ENCODE measurements around the gene GINS2. TPM values are rescaled to one million over a fixed set of nuclear protein-coding genes. Genes with fewer than 3 reads are reported as not detected.

Gene GINS2
- total and polyA plus RNA-seq, 2 of the 4 experiments (the other 2 are of a cell fraction) = 12.0 to 13.4 TPM

DNA sequence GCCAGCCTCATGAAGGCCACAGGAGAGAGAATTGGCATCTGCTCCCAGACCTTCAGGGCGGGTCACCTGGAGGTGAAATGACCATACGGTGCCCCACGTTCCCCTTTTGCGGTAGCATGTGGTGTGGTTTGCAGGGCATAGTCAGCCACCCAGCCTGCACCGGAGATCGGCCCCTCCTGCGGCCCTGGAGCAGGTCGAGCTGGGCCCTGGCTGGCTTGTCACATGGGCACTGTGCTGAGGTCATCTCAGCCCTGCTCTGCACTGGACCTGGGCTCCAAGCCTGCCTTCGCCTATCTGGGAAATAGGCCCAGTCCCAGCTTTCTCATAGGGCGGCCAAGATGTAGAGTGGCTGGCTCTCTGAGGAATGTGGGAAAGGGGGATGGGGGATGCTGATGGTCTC, 59.4 kb downstream of the GINS2 start:
- peaks cover 13% of the 10 kb centered on the region for H3K9me3 ChIP-seq (ENCODE audit: control insufficient read depth, insufficient read depth, low read length)
- POLR2A ChIA-PET (ENCODE audit: unreplicated experiment) = no interaction called here
- no peaks in the 10 kb centered on the region for H3K9me1 ChIP-seq (ENCODE audit: insufficient read depth, low read length)
- H4K8ac ChIP-seq (ENCODE audit: low read depth in 2 of 2, low read length in 2 of 2) = no peak overlapping the region
- H4K5ac ChIP-seq (ENCODE audit: low read depth, low read length) = no peak overlapping the region
- H3K14ac ChIP-seq (replicated peaks; ENCODE audit: low read depth, low read length) = no peak overlapping the region
- no peak overlapping the region for H3K23ac ChIP-seq (ENCODE audit: low read depth, low read length)
- H2BK20ac ChIP-seq (ENCODE audit: low read depth, low read length) = no peak overlapping the region
- no peak overlapping the region for H2BK120ac ChIP-seq (ENCODE audit: low read depth, low read length)
- H3K27me3 ChIP-seq (ENCODE audit: control insufficient read depth, insufficient read depth, low read length) = no peaks in the 10 kb centered on the region
- H3K4ac ChIP-seq (ENCODE audit: low read depth, low read length) = no peak overlapping the region
- H3K18ac ChIP-seq (ENCODE audit: low read depth, low read length) = no peak overlapping the region
- intact Hi-C loops (cut with micrococcal nuclease) = no loop called here
- in situ Hi-C loops (cut with MboI; ENCODE audit: low sequenced_read_pairs) = no loop called here
- H2BK15ac ChIP-seq (ENCODE audit: low read depth, low read length) = no peak overlapping the region
- H2AK5ac ChIP-seq (ENCODE audit: low read depth, low read length) = no peak overlapping the region
- no peak overlapping the region for H3K4me2 ChIP-seq (ENCODE audit: low read depth, low read length)
- dilution Hi-C loops (cut with HindIII; ENCODE audit: low sequenced_read_pairs, unreplicated experiment) = no loop called here
- no peaks in the 10 kb centered on the region for H3K4me1 ChIP-seq (ENCODE audit: control insufficient read depth, insufficient read depth, low read length)
- CTCF ChIA-PET = no interaction called here
- H2AK9ac ChIP-seq (replicated peaks; ENCODE audit: low read depth, low read length, poor library complexity) = no peak overlapping the region
- no TSS peak for BruUV-seq (replicated peaks)
- TF ChIP-seq MAZ (IDR thresholded peaks at IDR 0.05; ENCODE audit: borderline replicate concordance, low read depth, low read length) (no peak), POLR2A (IDR thresholded peaks at IDR 0.05; ENCODE audit: low read depth, low read length) (no peak), RFX5 (IDR thresholded peaks at IDR 0.05; ENCODE audit: low read depth, low read length) (no peak), RCOR1 (IDR thresholded peaks at IDR 0.05; ENCODE audit: insufficient replicate concordance, low read length) (no peak), FOS (IDR thresholded peaks at IDR 0.05; ENCODE audit: low read depth, low read length) (no peak), BHLHE40 (IDR thresholded peaks at IDR 0.05; ENCODE audit: low read depth, low read length) (no peak), NFE2L2 (IDR thresholded peaks at IDR 0.05; ENCODE audit: low read depth, low read length) (no peak), RAD21 (IDR thresholded peaks at IDR 0.05; ENCODE audit: low read length) (no peak), CHD1 (IDR thresholded peaks at IDR 0.05; ENCODE audit: low read depth, low read length) (no peak), MXI1 (IDR thresholded peaks at IDR 0.05; ENCODE audit: borderline replicate concordance, low read depth, low read length) (no peak), SMC3 (IDR thresholded peaks at IDR 0.05; ENCODE audit: low read depth, low read length) (no peak), CEBPB (IDR thresholded peaks at IDR 0.05; ENCODE audit: low read depth, low read length) (no peak), MAFK (IDR thresholded peaks at IDR 0.05; ENCODE audit: low read depth, low read length) (no peak)
- TF ChIP-seq, protein P1, sequence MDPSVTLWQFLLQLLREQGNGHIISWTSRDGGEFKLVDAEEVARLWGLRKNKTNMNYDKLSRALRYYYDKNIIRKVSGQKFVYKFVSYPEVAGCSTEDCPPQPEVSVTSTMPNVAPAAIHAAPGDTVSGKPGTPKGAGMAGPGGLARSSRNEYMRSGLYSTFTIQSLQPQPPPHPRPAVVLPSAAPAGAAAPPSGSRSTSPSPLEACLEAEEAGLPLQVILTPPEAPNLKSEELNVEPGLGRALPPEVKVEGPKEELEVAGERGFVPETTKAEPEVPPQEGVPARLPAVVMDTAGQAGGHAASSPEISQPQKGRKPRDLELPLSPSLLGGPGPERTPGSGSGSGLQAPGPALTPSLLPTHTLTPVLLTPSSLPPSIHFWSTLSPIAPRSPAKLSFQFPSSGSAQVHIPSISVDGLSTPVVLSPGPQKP (IDR thresholded peaks at IDR 0.05; ENCODE audit: borderline replicate concordance, low read depth, low read length) = no peak
- TF ChIP-seq, protein P2, sequence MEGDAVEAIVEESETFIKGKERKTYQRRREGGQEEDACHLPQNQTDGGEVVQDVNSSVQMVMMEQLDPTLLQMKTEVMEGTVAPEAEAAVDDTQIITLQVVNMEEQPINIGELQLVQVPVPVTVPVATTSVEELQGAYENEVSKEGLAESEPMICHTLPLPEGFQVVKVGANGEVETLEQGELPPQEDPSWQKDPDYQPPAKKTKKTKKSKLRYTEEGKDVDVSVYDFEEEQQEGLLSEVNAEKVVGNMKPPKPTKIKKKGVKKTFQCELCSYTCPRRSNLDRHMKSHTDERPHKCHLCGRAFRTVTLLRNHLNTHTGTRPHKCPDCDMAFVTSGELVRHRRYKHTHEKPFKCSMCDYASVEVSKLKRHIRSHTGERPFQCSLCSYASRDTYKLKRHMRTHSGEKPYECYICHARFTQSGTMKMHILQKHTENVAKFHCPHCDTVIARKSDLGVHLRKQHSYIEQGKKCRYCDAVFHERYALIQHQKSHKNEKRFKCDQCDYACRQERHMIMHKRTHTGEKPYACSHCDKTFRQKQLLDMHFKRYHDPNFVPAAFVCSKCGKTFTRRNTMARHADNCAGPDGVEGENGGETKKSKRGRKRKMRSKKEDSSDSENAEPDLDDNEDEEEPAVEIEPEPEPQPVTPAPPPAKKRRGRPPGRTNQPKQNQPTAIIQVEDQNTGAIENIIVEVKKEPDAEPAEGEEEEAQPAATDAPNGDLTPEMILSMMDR (conservative IDR thresholded peaks at IDR 0.05; ENCODE audit: low read depth, low read length) = no peak
- TF ChIP-seq, protein P3, sequence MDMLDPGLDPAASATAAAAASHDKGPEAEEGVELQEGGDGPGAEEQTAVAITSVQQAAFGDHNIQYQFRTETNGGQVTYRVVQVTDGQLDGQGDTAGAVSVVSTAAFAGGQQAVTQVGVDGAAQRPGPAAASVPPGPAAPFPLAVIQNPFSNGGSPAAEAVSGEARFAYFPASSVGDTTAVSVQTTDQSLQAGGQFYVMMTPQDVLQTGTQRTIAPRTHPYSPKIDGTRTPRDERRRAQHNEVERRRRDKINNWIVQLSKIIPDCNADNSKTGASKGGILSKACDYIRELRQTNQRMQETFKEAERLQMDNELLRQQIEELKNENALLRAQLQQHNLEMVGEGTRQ (IDR thresholded peaks at IDR 0.05; ENCODE audit: low read depth, low read length) = no peak
- DNase-seq (no peak), ATAC-seq (ENCODE audit: low read depth) (no peak)
- H4K91ac ChIP-seq (ENCODE audit: insufficient read depth, low read depth, low read length) = no peak overlapping the region
- H3K9ac ChIP-seq (ENCODE audit: low read depth, low read length) = no peak overlapping the region
- H3K79me1 ChIP-seq (ENCODE audit: low read depth in 1 of 2, low read length in 2 of 2) = peaks cover 16 to 70% of the 10 kb centered on the region in 2 experiments
- peaks cover 98% of the 10 kb centered on the region for H4K20me1 ChIP-seq (ENCODE audit: insufficient read depth, low read length)
- H2BK5ac ChIP-seq (ENCODE audit: low read depth, low read length, poor library complexity, severe bottlenecking) = no peak overlapping the region
- H3K27ac ChIP-seq (ENCODE audit: insufficient read depth, low read length) = no peak overlapping the region
- no peak overlapping the region for H2AFZ ChIP-seq (replicated peaks; ENCODE audit: low read length, poor library complexity)
- H3K36me3 ChIP-seq (ENCODE audit: control insufficient read depth, insufficient read depth, low read length) = peaks cover 1% of the 10 kb centered on the region; the same call in 1 of the 2 replicates
- H3K4me3 ChIP-seq (ENCODE audit: insufficient read depth, low read depth, low read length) = no peak overlapping the region
- no peak overlapping the region for H3K56ac ChIP-seq (ENCODE audit: extremely low read depth, insufficient read depth, low read length)
- WGBS, 2 experiments (ENCODE audit: extremely low coverage in 2 of 2, insufficient read length in 1 of 2) = 100% methylated on average over 4 of the region's 10 CpGs; no CpG with 5 or more reads in 1 of the 2 experiments
